ENCODE data around the gene FST.

The FST gene

GRCh38 chr5:53479045-53479589, 1.3 kb upstream of the FST start:
- DNase-seq (ENCODE audit: low read depth): no peak
- no peak for TF ChIP-seq CTCF (conservative IDR thresholded peaks at IDR 0.05; ENCODE audit: control insufficient read depth, insufficient read depth, low read depth, low read length)
- peak overlapping the region; percentile 77 for H3K4me3 ChIP-seq (ENCODE audit: control insufficient read depth, low read depth, low read length)

GRCh38 chr5:53479590-53480415, 626 bp upstream of the FST start:
- DNase-seq (ENCODE audit: low read depth): peak; percentile 37
- TF ChIP-seq CTCF (conservative IDR thresholded peaks at IDR 0.05; ENCODE audit: control insufficient read depth, insufficient read depth, low read depth, low read length): no peak
- H3K4me3 ChIP-seq (ENCODE audit: control insufficient read depth, low read depth, low read length): peak overlapping the region; percentile 77

- H3K4me3 ChIP-seq (ENCODE audit: control insufficient read depth, low read depth, low read length): peak overlapping the region; percentile 77
- TF ChIP-seq CTCF (conservative IDR thresholded peaks at IDR 0.05; ENCODE audit: control insufficient read depth, insufficient read depth, low read depth, low read length): no peak
- peak; percentile 19 for DNase-seq (ENCODE audit: low read depth)
Measured at GRCh38 chr5:53481159-53481886, 894 bp downstream of the FST start.

- peak; percentile 76 for DNase-seq (ENCODE audit: low read depth)
- TF ChIP-seq CTCF (conservative IDR thresholded peaks at IDR 0.05; ENCODE audit: control insufficient read depth, insufficient read depth, low read depth, low read length): no peak
- peak overlapping the region; percentile 77 for H3K4me3 ChIP-seq (ENCODE audit: control insufficient read depth, low read depth, low read length)
Measured at GRCh38 chr5:53481887-53482716, 1.7 kb downstream of the FST start.

- peak; percentile 47 for DNase-seq (ENCODE audit: low read depth)
- H3K4me3 ChIP-seq (ENCODE audit: control insufficient read depth, low read depth, low read length): peak overlapping the region; percentile 77
- peak; percentile 39 for TF ChIP-seq CTCF (conservative IDR thresholded peaks at IDR 0.05; ENCODE audit: control insufficient read depth, insufficient read depth, low read depth, low read length)
Measured at GRCh38 chr5:53482717-53483638, 2.5 kb downstream of the FST start.
